GM03348 (cell line): Measurements from ENCODE around the gene ENDOD1.
"Not testable (repeated sequence)": the region's sequence is repeated elsewhere in the genome, so short reads cannot be mapped to it uniquely, and the experiment has no call there.

Source experiments
- DNase-seq: peaks from one replicate; pipeline ENCODE4 v3.0.0; 2012; ENCODE audit warnings: low spot score

The ENDOD1 gene

DNA sequence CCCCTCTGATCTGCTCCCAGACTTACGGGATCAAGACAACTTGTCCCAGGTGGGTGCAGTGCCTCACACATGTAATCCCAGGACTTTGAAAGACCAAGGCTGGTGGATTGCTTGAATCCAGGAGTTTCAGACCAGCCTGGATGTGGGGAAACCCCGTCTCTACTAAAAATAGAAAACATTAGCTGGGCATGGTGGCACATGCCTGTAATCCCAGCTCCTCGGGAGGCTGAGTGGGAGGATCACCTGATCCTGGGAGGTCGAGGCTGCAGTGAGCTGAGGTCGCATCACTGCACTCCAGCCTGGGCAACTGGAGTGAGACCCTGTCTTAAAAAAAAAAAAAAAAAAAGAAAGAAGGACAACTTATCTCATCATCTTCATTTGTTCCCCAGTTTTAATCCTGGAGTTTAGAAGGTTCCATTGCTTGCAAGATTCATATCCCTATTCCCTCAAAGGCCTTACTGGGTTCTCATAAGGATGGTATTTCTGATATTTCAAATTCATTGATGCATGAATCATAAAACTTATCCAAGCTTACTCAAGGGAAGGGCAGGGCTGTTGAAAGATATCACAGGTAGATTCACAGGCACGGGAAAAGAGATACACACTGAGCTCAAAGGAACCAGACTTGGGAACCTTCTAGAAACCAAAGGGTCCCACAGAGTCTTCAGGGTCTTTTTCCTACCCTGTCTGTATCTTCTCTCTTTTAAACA lies 14.6 kb downstream of the ENDOD1 start:
- DNase-seq = no peak

DNA sequence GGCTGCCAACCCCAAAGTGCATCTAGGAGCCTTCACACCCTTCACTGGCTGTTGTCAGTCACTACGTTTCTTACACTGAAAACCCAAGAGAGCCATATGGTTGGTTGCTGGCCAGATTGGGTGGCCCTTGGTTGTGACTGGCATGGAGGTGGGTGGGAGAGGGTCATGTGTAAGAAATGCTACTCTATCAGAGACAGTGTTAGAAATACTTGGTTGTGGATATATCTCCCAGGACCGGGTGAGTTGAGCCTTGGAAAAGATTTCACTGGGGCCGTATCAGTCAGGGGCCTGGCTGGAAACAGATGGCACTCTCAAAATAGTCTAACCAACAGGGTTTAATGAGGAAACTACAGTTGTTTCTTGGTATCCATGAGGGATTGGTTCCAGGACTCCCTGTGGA lies 15.2 kb downstream of the ENDOD1 start:
- DNase-seq = no peak

DNA sequence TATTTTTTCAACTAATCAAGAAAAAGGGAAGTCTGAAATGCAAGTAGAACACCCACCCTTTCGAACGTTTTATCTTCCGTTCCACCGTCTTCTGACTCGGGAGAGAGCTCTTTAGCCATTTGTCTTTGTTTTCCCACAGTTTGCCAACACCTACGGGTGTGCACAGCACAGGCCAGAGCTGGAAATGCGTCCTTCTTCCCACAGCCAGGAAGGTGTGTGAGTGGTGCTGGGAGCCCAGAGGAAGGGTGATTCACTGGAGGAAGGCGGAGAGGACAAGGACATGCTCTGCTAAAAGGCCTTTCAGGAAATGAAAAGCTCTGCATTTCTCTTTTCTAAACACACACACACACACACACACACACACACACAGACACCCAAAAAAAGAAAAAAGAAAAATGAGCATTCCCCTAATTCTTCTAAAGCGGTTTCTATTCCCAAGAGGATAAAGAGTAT lies 18.5 kb downstream of the ENDOD1 start:
- DNase-seq = peak; percentile 21

DNA sequence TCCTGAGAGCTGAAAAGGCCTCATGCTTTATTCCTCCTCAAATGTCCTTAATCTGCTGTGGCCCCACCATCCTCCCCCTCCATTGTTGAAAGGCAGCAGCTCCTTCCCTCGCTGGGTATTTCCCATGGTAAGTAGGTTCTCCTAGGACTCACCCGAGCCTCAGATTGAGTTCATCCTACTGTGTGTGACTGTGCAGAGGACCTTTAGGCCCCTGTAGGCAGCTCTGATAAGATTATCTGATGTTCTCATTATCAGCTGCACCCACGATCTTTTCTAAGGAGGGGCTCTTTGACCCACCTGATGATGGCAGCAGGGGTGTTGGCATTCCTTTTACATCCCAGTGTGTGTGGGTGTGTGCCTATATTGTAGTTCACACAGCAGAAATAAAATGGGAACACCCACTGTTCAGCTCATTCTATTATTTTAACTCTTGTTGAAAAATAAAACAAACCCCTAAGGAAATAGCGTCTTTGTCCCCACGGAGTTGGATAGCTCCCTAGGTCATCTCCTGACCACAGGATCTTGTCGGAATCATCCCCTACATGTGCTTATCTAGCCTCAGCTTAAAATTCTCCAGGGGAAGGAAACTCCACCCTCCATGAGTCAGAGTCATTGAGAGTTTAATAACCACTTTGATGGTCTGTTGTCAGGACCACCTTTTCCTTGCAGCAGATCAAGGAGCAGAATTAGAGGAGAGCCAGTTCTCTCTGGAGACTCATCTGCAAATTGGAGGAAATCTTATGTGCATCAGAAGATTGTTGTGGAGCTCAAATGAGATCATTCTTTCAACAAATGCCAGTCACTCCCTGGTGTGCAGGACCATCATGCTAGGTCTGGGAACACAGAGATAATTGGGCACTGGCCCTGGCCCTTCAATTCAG lies 19.3 kb downstream of the ENDOD1 start:
- DNase-seq = peak; percentile 17

DNA sequence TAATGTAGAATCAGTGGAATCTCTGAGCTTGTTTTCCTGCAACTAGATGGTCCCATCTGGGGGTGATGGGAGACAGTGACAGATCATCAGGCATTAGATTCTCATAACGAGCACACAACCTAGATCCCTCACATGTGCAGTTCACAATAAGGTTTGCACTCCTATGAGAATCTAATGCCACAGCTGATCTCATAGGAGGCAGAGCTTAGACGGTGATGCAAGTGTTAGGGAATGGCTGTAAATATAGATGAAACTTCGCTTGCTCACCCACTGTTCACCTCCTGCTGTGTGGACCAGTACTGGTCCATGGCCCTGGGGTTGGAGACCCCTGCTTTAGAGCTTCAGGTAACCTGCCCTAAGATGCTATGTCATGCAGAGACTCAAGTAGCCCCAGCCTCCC lies 21.8 kb downstream of the ENDOD1 start:
- not testable (repeated sequence) for DNase-seq

DNA sequence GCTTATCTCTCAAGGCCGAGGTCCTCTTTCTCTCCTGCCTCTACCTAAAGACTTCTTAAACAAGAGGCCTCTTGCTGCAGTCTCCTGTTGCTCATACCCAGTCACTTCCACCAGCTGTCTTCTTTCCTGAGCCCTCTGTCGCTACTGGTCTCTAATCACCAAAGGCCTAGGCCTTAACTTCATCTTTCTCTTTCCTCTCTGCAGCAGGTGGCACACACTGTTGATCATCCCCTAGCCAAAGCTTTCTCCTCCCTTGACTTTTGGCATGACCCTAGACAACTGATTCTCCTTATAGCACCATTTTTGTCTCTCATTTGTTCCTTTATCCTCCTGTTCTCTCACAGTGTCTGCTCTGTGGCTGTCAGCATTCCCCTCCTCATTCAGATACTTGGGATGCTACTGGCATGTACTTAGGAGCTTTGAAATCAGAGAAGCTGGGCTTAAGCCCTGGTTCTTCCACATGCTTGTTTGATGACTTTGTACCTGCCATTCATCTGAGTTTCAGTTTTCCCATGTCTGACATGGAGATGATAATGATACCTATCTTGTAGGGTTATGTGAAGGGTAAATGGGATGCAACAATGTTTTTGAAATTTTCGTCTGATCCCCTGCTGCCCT lies 22.4 kb downstream of the ENDOD1 start:
- DNase-seq = no peak

DNA sequence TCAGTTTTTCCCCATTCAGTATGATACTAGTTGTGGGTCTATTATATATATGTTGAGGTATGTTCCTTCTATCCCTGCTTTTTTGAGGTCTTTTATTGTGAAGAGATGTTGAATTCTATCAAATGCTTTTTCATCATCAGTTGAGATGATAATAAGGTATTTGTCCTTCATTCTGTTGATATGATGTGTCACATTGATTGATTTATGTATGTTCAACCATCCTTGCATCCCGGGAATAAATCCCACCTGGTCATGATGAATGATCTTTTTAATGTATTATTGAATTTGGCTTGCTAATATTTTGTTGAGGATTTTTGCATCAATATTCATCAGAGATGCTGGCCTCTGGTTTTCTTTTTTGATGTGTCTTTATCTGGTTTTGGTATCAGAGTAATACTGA lies 26.0 kb downstream of the ENDOD1 start:
- DNase-seq = no peak

DNA sequence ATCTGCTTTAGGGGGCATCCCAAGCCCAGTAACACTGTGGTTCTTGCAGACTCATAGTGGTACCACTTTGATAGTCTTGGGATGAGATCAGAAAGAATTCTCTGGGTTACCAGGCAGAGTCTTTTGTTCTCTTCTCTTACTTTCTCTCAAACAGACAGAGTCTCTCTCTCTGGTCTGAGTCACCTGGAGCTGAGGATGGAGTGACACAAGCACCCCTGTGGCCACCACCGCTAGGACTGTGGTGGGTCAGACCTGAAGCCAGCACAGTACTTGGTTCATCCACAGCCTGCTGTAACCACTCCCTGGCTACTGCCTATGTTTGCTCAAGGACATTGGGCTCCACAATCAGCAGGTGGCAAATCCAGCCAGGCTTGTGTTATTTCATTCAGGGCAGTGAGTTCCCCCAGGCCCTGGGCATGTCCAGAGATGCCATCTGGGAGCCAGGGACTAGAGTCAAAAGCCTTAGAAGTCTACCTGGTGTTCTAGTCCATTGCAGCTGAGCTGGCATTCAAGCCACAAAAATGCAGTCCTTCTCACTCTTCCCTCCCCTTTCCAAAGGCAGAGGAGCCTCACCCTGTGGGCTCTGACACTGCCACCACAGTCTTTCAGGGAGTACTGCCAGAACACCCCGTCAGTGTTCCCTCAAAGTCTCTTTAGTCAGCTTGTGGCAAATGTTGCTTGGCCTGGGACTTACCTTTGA lies 29.9 kb downstream of the ENDOD1 start:
- DNase-seq = no peak

DNA sequence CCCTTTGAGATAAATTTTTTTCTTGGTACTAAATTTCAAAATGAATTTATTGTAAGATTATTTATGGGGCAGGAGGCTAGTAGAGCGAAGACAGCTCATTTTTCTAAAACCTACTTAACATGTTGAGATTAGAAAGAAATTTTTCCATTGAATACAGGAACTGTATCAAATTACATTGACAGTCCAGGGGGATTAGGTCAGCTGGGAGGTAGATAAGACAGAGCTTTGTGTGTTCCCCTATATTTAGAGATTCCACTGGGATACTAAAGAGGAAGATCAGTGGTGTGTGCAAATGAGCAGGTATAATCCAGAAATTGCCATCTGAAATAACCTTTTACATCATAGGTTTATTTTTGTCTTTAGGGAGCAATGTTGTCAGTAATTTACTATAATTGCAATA lies 32.1 kb downstream of the ENDOD1 start:
- no peak for DNase-seq

DNA sequence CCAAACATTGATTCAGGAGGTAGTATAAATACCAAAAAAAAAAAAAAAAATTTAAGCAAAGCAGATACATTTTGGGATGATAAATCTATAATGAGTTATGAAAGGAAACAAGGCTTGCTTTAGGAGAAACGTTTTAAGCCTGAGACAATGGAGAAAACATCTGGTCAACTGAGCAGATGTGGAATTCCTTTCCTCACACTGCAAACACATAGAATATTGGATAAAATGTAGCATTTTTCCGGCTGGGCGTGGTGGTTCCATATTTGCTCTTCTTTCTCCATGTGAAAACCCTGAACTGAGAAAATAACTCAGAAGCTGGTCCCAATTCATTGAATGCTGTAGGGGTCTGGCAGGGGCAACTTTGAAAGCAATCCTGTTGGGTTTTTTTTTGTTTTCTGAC lies 33.9 kb downstream of the ENDOD1 start:
- DNase-seq = no peak

DNA sequence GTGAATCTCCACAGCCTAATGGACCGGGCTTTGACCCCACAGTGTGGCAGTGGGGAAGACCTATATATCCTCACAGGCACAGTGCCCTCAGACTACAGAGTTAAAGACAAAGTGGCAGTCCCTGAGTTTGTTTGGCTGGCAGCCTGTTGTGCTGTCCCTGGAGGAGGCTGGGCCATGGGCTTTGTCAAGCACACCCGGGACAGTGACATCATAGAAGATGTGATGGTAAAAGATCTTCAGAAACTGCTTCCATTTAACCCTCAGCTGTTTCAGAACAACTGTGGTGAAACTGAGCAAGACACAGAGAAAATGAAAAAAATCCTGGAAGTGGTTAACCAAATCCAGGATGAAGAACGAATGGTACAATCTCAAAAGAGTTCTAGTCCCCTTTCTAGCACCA lies 39.0 kb downstream of the ENDOD1 start:
- DNase-seq = no peak

DNA sequence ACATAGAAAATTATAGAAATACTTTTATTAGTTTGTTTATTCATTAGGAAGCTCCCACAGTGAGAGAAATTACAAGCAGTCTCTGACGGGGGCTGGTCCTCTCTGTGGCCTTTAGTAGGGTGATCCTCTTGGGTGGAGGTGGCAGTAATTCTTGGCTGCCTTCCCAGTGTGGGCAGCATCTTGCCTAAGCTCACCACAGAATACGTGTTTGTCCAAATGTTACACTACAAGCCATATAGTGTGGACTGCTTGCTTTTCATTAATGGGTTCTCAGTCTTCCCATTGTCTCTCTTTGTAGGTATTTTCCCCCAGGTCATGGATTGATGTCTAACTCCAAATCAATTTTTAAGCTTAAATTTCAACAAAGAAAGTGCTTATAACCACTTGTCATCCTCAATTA lies 43.3 kb downstream of the ENDOD1 start:
- DNase-seq = no peak

DNA sequence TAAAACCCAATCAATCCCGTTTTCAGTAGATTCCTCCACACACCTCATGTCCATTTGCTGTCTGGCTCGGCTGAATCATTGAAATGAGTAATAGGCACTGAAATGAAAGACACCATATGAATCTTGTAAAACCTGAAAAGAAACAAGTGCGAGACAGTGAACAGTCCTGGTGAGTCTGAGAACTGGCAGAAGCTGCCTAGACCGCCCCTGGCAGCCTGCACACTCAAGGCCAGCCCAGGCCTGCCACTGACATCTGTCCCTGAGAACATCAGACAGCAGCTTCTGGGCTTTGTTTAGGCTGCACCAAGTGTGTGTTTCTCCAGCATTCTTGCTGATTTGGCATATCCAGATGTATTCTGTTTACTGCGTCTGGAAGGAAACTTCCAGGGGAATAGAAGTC lies 44.8 kb downstream of the ENDOD1 start:
- peak; percentile 71 for DNase-seq

DNA sequence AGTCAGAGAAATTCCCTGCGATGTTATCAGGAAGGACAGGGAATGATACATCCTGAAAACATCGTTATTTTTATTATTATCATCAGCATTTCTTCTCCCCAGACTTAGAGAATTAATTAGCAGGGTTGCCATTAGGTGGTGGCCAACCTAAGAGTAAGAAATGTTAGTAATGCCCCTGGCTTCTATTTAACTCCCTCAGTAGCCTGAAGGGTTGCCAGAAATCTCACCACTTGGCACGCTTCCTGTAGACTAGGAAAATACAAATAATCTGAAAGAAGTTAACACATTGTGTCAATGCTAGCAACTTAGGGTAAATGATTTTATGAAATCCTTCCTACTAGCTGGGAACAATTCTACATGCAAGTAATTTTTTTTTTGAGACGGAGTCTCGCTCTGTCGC lies 45.5 kb downstream of the ENDOD1 start:
- DNase-seq = no peak

DNA sequence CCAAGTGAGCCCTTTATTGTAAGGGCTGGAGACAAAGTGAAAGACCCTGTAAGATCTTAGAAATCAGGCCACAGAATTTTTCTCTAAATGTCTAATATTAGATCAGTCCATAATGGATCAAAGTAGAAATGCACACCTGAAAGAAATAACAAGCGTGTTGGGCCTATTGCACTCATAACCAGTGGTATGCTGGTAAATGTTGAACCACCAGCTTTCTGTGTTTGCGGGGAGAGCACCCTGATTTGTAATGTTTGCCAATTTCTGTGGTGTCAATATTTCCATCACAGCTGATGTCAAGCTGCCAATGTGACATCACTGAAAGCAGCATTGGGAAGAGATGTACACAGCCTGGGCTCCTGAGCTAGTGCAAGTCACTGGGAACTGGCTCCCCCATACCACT lies 46.2 kb downstream of the ENDOD1 start:
- no peak for DNase-seq

DNA sequence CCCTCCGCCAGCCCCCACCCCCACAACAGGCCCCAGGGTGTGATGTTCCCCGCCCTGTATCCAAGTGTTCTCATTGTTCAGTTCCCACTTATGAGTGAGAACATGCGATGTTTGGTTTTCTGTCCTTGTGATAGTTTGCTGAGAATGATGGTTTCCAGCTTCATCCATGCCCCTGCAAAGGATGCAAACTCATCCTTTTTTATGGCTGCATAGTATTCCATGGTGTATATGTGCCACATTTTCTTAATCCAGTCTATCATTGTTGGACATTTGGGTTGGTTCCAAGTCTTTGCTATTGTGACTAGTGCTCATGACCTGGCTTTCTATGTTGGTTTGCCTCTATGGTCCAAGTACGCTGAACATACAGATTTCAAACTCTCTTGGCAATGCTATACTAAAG lies 47.1 kb downstream of the ENDOD1 start:
- DNase-seq = not testable (repeated sequence)

DNA sequence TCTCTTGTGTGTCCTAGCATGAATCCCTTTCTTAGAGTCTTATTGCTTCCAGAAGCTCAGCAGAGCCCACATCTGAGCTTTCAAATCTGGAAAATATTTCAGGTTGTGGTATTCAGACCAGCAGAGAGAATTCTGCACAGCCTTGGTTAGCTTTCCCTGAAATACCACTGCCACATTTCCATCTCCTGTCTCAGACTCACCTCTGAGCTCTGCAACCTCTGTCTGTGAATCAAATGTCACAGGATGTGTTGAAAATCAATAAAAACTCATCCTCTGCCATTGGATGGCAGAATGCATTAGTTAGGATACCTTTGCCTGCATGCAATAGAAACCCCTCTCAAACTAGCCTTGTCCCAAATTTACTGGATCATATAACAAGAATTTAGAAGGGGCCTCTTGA lies 47.7 kb downstream of the ENDOD1 start:
- no peak for DNase-seq

DNA sequence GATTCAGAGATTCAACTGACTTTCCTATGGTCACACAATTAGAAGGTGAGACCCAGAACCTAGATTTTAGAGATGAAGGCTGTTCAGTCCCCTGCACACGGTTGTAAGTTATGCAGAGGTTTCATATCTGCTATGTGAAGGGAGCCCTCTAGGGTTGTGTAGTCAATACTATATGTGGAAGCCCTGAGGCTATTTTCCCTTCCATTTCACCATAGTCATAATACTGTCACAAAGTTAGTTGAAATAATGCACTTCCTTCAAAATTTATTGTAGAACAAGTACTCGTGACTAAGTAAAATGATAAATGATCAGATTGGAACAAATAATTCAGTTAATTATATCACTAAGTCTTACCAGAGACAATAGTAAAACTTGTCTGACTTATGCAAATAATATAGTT lies 48.8 kb downstream of the ENDOD1 start:
- DNase-seq = no peak

DNA sequence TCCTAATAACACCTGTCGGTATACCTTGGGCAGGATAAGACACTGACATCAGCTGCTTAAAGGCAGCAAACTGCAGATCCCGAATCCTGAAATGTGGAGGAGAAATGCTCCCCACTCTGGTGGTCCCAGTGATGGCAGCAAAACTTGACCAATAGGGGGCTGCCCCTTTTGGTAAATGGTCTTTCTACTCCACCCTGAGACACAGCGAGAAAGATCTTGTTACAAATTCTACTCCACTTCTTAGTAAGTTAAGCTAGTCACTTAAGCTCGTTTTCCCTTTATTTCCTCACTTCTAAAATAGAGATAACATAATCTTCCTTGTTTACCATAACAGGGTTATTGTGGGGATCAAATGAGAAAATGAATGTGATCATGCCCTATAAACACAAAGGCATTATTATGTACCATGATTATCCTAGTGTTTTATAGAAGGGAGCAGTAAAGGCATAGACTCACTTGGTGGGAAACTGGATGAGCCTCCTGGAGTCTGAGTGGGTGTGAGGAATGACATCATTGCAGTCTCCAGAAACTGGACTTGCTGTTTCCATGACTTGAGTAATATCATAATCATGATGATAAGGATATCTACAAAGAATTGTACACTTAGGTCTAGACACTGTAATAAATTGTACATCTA lies 50.9 kb downstream of the ENDOD1 start:
- no peak for DNase-seq

DNA sequence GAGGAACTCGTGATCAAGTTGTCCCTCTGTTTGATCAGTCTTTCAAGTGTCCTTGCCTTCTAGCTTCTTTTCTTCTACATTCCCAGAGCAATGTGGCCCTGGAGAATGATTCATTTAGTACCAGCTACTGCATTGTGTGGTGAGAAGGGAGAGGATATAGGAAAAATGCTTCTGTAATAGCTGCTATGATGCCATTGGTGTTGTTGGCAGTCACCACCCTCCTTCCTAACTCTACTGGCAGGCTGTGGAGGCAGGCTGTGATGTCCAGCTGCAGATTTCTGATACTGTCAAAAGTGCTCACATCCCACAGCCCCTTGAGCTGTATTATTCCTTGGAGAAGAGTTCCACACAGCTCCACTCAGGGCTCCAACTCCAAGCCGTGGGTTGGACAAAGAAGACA lies 52.8 kb downstream of the ENDOD1 start:
- DNase-seq = no peak

DNA sequence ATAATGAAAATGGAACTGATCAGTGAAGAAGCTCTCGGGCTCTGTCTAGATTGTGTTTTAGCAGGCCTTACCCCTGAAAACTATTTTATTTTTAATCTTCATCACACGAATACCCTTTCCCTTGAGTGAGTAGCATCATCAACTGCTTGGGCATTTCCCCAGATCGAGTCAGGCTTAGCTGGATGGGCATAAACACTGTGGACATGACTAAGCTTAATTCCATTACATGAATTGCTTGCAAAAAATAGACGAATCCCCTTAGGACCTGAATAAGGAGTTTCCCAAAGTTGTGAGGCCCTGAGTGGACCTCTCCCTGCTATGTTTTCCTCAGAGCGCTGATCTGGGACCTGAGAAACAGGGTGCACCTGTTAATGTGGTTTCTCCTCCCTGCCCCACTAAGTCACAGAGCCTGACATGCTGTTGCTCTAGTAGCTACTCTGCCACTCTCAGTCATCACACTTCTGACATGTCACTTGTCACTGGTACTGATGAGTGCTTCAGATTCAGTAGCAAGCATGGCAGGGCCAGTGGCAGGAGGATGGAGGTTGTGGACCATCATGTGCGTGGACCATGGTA lies 53.5 kb downstream of the ENDOD1 start:
- peak; percentile 37 for DNase-seq
